NCI-H1105 treated with DMSO at 0.1 percent for 48 hours (cell line): ENCODE measurements around the gene TXNRD1.
"Not testable (repeated sequence)": the region's sequence is repeated elsewhere in the genome, so short reads cannot be mapped to it uniquely, and the experiment has no call there.

ENCODE experiments used
- DNase-seq: peaks from one replicate; lab custom pipeline; 2025; lab: John Stamatoyannopoulos, UW

Gene TXNRD1

GRCh38 chr12:104280717-104281458 lies 65.3 kb downstream of the TXNRD1 start:
- DNase-seq: no peak

- no peak for DNase-seq
Measured at GRCh38 chr12:104281636-104282035, 66.1 kb downstream of the TXNRD1 start.

- DNase-seq: no peak
Measured at GRCh38 chr12:104282109-104282508, 66.5 kb downstream of the TXNRD1 start.

GRCh38 chr12:104285740-104286515 lies 70.3 kb downstream of the TXNRD1 start:
- DNase-seq: no peak

GRCh38 chr12:104286516-104287482 lies 71.2 kb downstream of the TXNRD1 start:
- DNase-seq: peak; percentile 97

- DNase-seq: peak; percentile 92
Measured at GRCh38 chr12:104288635-104289274, 73.2 kb downstream of the TXNRD1 start.

- DNase-seq: no peak
Measured at GRCh38 chr12:104290320-104290719, 74.7 kb downstream of the TXNRD1 start.

GRCh38 chr12:104290855-104291254 lies 75.3 kb downstream of the TXNRD1 start:
- DNase-seq: no peak

GRCh38 chr12:104291867-104292524 lies 76.4 kb downstream of the TXNRD1 start:
- peak; percentile 79 for DNase-seq

GRCh38 chr12:104292872-104293794 lies 77.6 kb downstream of the TXNRD1 start:
- DNase-seq: no peak

GRCh38 chr12:104294158-104294859 lies 78.7 kb downstream of the TXNRD1 start:
- not testable (repeated sequence) for DNase-seq

GRCh38 chr12:104294927-104295668 lies 79.5 kb downstream of the TXNRD1 start:
- DNase-seq: no peak

- no peak for DNase-seq
Measured at GRCh38 chr12:104295954-104296353, 80.4 kb downstream of the TXNRD1 start.

GRCh38 chr12:104296718-104297117 lies 81.1 kb downstream of the TXNRD1 start:
- no peak for DNase-seq

GRCh38 chr12:104297477-104298113 lies 82.0 kb downstream of the TXNRD1 start:
- DNase-seq: no peak

GRCh38 chr12:104299842-104300481 lies 84.4 kb downstream of the TXNRD1 start:
- no peak for DNase-seq

GRCh38 chr12:104303538-104304151 lies 88.1 kb downstream of the TXNRD1 start, which contains the start of gene EID3:
TSS of gene EID3 (plus strand) at chr12:104303739. CDS start at chr12:104303935, 196 bp downstream.
- DNase-seq: peak; percentile 91
